Astrocyte of the cerebellum (primary cell): ENCODE measurements around the gene ZNF865.

Source experiments
- DNase-seq: peaks from one replicate; pipeline ENCODE4 v3.0.0-alpha.2; 2011; ENCODE audit warnings: low read depth
- H3K4me3 ChIP-seq: 2 replicates; pipeline ENCODE4 v1.5.1; 2011; ENCODE audit warnings: mild to moderate bottlenecking, low read depth, low read length, moderate library complexity
- in situ Hi-C: cut with HindIII; loops from 2 replicates; pipeline ENCODE4 v1.10.0; 2017; ENCODE audit warnings: low sequenced_read_pairs
- TF ChIP-seq, protein P1 (sequence below): IDR thresholded peaks from 2 replicates; pipeline ENCODE4 v1.5.1; 2012; ENCODE audit warnings: low read length, low read depth, moderate library complexity, mild to moderate bottlenecking; ENCODE audit errors: missing control alignments

ZNF865 gene

GRCh38 chr19:55599842-55600661 lies 5.4 kb upstream of the ZNF865 start, which contains the start of gene ZNF524:
Gene ZNF524 (plus strand): TSS chr19:55600288. CDS start chr19:55602113, 1,825 bp downstream.
- in situ Hi-C loops: loop anchor here (10.0 to 25.0 kb wide), 2 partner anchors 245 to 1138 kb away; partner anchors contain the start of genes CDC42EP5, COX6B2 and LENG9
- peak; percentile 69 for DNase-seq
- TF ChIP-seq, protein P1, sequence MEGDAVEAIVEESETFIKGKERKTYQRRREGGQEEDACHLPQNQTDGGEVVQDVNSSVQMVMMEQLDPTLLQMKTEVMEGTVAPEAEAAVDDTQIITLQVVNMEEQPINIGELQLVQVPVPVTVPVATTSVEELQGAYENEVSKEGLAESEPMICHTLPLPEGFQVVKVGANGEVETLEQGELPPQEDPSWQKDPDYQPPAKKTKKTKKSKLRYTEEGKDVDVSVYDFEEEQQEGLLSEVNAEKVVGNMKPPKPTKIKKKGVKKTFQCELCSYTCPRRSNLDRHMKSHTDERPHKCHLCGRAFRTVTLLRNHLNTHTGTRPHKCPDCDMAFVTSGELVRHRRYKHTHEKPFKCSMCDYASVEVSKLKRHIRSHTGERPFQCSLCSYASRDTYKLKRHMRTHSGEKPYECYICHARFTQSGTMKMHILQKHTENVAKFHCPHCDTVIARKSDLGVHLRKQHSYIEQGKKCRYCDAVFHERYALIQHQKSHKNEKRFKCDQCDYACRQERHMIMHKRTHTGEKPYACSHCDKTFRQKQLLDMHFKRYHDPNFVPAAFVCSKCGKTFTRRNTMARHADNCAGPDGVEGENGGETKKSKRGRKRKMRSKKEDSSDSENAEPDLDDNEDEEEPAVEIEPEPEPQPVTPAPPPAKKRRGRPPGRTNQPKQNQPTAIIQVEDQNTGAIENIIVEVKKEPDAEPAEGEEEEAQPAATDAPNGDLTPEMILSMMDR: no peak
- peak within 1 kb of the TSS; percentile 80 for H3K4me3 ChIP-seq

DNA sequence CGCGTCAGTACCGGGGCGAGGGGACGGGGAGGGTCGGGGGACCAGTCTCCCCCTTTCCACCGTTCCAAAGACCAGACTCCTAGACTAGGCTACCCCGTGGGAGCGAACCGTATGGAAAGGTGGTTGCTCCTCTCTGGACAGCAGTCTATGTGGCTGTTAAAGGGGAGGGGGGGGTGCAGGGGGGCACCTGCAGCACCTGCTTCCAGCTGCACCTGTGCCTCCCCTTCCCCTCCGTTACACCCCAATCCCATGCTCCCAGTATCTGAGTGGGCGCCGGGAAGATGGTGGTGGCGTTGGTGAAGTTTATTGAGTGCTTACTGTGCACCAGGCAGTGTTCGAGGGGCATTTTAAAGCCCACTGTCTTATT lies 4.8 kb upstream of the ZNF865 start:
- in situ Hi-C loops: loop anchor here (10.0 to 25.0 kb wide), 2 partner anchors 246 to 1138 kb away; partner anchors contain the start of genes CDC42EP5, COX6B2 and LENG9
- TF ChIP-seq, protein P1: no peak
- H3K4me3 ChIP-seq: peak overlapping the region; percentile 80

DNA sequence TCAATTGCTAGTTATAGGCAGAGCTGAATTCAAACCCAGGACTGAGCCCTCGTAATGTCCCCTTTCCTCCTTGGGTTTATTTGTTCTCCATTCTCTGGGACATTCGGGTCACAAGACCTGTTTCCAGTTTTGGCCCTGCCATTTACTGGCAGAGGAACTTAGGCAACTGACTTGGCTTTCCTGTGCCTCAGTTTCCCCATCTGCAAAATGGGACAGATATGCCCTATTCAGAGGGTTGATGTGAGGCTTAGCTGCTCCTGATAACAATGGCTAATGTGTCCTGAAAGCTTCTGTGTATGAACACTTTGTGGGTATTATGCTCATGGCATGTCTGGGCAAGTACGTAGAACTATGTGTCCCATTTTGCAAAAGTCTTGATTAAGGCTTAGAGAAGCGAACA lies 4.4 kb upstream of the ZNF865 start:
- no peak for DNase-seq
- in situ Hi-C loops: loop anchor here (10.0 to 25.0 kb wide), 2 partner anchors 246 to 1139 kb away; partner anchors contain the start of genes CDC42EP5, COX6B2 and LENG9
- peak overlapping the region; percentile 80 for H3K4me3 ChIP-seq
- TF ChIP-seq, protein P1: no peak

More for the DNA sequence above, 4.8 kb upstream of the ZNF865 start:
- no peak for DNase-seq

GRCh38 chr19:55602104-55603001 lies 3.1 kb upstream of the ZNF865 start:
- DNase-seq: no peak
- in situ Hi-C loops: loop anchor here (10.0 to 25.0 kb wide), 2 partner anchors 248 to 1140 kb away; partner anchors contain the start of genes CDC42EP5, COX6B2 and LENG9
- no peak overlapping the region for H3K4me3 ChIP-seq
- TF ChIP-seq, protein P1: no peak

GRCh38 chr19:55603115-55603514 lies 2.3 kb upstream of the ZNF865 start:
- in situ Hi-C loops: loop anchor here (10.0 to 25.0 kb wide), 2 partner anchors 248 to 1141 kb away; partner anchors contain the start of genes CDC42EP5, COX6B2 and LENG9
- DNase-seq: no peak
- no peak overlapping the region for H3K4me3 ChIP-seq
- TF ChIP-seq, protein P1: no peak
